OCI-LY7 (cell line): ENCODE data around the gene INTS1. TPM values are rescaled to one million over a fixed set of nuclear protein-coding genes. Genes with fewer than 3 reads are reported as not detected.

Experiments
- BruUV-seq: library from RNA; stranded (reverse); fragments of 400-500 nt; replicated peaks from 2 replicates; lab custom pipeline; 2021; lab: Mats Ljungman, UMichigan
- CTCF ChIA-PET: fragments of 300-600 bp; sonication (Branson Sonifier 250); formaldehyde crosslinking; loops from one replicate; lab custom pipeline; 2022; ENCODE audit warnings: antibody characterized with exemption; ENCODE audit not compliant: unreplicated experiment; lab: Charles Lee
- POLR2A ChIA-PET: fragments of 300-600 bp; sonication (Branson Sonifier 250); formaldehyde crosslinking; loops from one replicate; lab custom pipeline; 2022; ENCODE audit warnings: antibody characterized with exemption; lab: Charles Lee
- DNase-seq: peaks from one replicate; pipeline ENCODE4 v3.0.0-alpha.2; 2015; ENCODE audit warnings: low spot score
- H2AFZ ChIP-seq: fragments of 200-600 bp; sonication (generic), shearing (Covaris generic); 2 replicates; pipeline ENCODE4 v1.6.1; 2014; ENCODE audit warnings: mild to moderate bottlenecking, antibody characterized with exemption, low read length, moderate library complexity
- H3K27ac ChIP-seq: fragments of 200-600 bp; sonication (generic); 2 replicates; pipeline ENCODE4 v1.5.1; 2014; ENCODE audit warnings: mixed run types, low read depth, mild to moderate bottlenecking, moderate library complexity, low read length, inconsistent platforms; ENCODE audit not compliant: poor library complexity, severe bottlenecking
- H3K36me3 ChIP-seq: fragments of 200-600 bp; sonication (generic); 2 replicates; pipeline ENCODE4 v1.6.1; 2014; ENCODE audit warnings: mild to moderate bottlenecking, antibody characterized with exemption, low read length, moderate library complexity, mixed read lengths; ENCODE audit not compliant: insufficient read depth
- H3K4me1 ChIP-seq: fragments of 200-600 bp; sonication (generic); 2 replicates; pipeline ENCODE4 v1.5.1; 2014; ENCODE audit warnings: mild to moderate bottlenecking, low read length; ENCODE audit not compliant: insufficient read depth, poor library complexity, severe bottlenecking
- H3K4me2 ChIP-seq: fragments of 200-600 bp; sonication (generic); 2 replicates; pipeline ENCODE4 v1.6.1; 2014; ENCODE audit warnings: mild to moderate bottlenecking, low read length
- H3K4me3 ChIP-seq: fragments of 200-600 bp; sonication (generic); 2 replicates; pipeline ENCODE4 v1.5.1; 2014; ENCODE audit warnings: mild to moderate bottlenecking, low read depth, low read length; ENCODE audit not compliant: poor library complexity, severe bottlenecking
- H3K79me2 ChIP-seq: fragments of 200-600 bp; sonication (generic); 2 replicates; pipeline ENCODE4 v1.6.1; 2016; ENCODE audit warnings: low read depth, mild to moderate bottlenecking, low read length, moderate library complexity, mixed read lengths; ENCODE audit not compliant: insufficient read depth
- H3K9me2 ChIP-seq: fragments of 200-600 bp; sonication (generic); 2 replicates; pipeline ENCODE4 v1.6.1; 2016; ENCODE audit warnings: mild to moderate bottlenecking, low read length, mixed read lengths; ENCODE audit not compliant: insufficient read depth
- H3K9me3 ChIP-seq: fragments of 200-600 bp; sonication (generic); 2 replicates; pipeline ENCODE4 v1.6.1; 2014; ENCODE audit warnings: mild to moderate bottlenecking, mixed run types, low read length, mixed read lengths
- H4K20me1 ChIP-seq: fragments of 200-600 bp; sonication (generic); 2 replicates; pipeline ENCODE4 v1.6.1; 2014; ENCODE audit warnings: mild to moderate bottlenecking, antibody characterized with exemption, low read length, moderate library complexity, mixed read lengths; ENCODE audit not compliant: insufficient read depth
- EZH2phosphoT487 ChIP-seq: fragments of 200-600 bp; sonication (generic); IDR thresholded peaks from 2 replicates; pipeline ENCODE4 v1.6.1; 2018; ENCODE audit warnings: low read depth, borderline replicate concordance, mild to moderate bottlenecking, mixed run types, antibody characterized with exemption, low read length, moderate library complexity, mixed read lengths
- intact Hi-C: fragments of 100-400 bp; cut with micrococcal nuclease; formaldehyde crosslinking; loops from one replicate; pipeline ENCODE4 v1.10.0; 2022; ENCODE audit not compliant: unreplicated experiment
- total RNA-seq, 2 experiments: library from RNA; depleted of rRNA in 1 of 2; stranded (reverse); fragments of >200 nt in 1 of 2; shearing (Covaris generic) in 1 of 2; gene quantifications; 2 replicates each; pipeline ENCODE4 v1.2.3, GENCODE V29; 2014 to 2022
- TF ChIP-seq, protein P1 (sequence below): fragments of 200-600 bp; sonication (generic); conservative IDR thresholded peaks from 2 replicates; pipeline ENCODE4 v1.5.1; 2014; ENCODE audit warnings: mild to moderate bottlenecking, antibody characterized with exemption, low read length, moderate library complexity, mixed read lengths

INTS1 gene
- total RNA-seq, 2 experiments from 2014 or later = 83.6 to 188 TPM

DNA sequence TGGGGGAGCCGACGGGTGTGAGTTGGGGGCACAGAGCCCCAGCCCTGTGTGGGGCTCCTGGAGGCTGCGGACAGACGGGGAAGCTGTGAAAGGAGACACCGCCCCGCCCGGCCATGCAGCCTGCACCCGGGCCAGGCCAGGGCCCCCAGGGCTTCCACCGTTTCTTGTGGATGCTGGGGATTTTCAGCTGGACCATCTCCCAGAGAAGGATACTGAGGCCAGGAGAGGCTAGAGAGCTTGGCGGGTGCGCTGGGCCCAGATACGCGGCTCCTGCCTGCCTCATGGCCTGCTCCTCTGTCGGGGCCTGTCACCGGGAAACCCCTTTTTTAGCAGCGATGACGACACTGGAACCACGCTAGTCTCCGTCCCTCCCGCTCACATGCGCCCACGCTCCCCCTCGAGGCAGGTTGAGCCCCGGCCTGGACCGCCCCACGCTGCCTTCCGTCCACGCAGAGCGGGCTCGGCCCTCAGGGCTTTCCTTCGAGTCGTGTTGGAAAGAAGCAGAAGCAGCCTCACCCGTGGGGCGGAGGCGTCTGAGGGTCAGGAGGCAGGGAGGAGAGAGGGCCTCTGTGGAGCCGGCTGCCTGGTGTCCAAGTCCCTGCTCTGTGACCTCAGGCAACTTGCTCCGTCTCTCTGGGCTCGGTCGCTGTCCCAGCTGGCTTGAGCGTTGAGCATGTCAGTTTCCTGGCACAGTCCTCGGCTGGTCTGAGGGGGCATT is 40.1 kb upstream of the INTS1 start:
- Histone ChIP-seq H3K79me2 (no peaks in the 10 kb centered on the region), H3K27ac (no peak overlapping the region), H2AFZ (no peak overlapping the region), H3K4me3 (no peak overlapping the region), H3K9me3 (no peaks in the 10 kb centered on the region), H4K20me1 (no peaks in the 10 kb centered on the region), H3K4me2 (no peak overlapping the region), H3K9me2 (no peaks in the 10 kb centered on the region), H3K36me3 (peaks cover 43% of the 10 kb centered on the region), H3K4me1 (no peaks in the 10 kb centered on the region)
- no peak for DNase-seq
- no TSS peak for BruUV-seq
- ChIA-PET POLR2A (no interaction called here), CTCF (no interaction called here)
- TF ChIP-seq EZH2phosphoT487 = no peak
- TF ChIP-seq, protein P1, sequence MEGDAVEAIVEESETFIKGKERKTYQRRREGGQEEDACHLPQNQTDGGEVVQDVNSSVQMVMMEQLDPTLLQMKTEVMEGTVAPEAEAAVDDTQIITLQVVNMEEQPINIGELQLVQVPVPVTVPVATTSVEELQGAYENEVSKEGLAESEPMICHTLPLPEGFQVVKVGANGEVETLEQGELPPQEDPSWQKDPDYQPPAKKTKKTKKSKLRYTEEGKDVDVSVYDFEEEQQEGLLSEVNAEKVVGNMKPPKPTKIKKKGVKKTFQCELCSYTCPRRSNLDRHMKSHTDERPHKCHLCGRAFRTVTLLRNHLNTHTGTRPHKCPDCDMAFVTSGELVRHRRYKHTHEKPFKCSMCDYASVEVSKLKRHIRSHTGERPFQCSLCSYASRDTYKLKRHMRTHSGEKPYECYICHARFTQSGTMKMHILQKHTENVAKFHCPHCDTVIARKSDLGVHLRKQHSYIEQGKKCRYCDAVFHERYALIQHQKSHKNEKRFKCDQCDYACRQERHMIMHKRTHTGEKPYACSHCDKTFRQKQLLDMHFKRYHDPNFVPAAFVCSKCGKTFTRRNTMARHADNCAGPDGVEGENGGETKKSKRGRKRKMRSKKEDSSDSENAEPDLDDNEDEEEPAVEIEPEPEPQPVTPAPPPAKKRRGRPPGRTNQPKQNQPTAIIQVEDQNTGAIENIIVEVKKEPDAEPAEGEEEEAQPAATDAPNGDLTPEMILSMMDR = no peak
- intact Hi-C loops = no loop called here

DNA sequence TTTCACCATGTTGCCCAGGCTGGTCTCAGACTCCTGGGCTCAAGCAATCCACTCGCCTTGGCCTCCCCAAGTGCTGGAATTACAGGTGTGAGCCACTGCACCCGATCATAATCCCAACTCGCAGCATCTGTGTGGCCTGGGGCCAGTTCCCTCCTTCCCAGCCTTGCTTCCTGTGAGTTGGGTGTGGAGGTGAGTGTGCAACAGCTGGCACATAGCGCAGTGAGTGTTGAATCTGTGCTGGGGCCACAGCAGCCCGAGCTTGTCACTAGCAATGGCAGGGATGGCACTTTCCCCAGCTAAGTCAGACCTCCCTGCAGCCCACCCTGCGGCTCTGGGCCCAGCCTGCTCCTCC is 39.6 kb upstream of the INTS1 start:
- no peak overlapping the region for H3K4me3 ChIP-seq
- H3K9me2 ChIP-seq = no peaks in the 10 kb centered on the region
- H3K27ac ChIP-seq = no peak overlapping the region
- no peak overlapping the region for H2AFZ ChIP-seq
- H3K4me1 ChIP-seq = no peaks in the 10 kb centered on the region
- no peak overlapping the region for H3K4me2 ChIP-seq
- no peak for DNase-seq
- ChIA-PET CTCF (no interaction called here), POLR2A (no interaction called here)
- no peaks in the 10 kb centered on the region for H3K79me2 ChIP-seq
- BruUV-seq = no TSS peak
- intact Hi-C loops = no loop called here
- no peaks in the 10 kb centered on the region for H4K20me1 ChIP-seq
- TF ChIP-seq EZH2phosphoT487 = no peak
- TF ChIP-seq, protein P1 = no peak
- H3K9me3 ChIP-seq = no peaks in the 10 kb centered on the region
- peaks cover 48% of the 10 kb centered on the region for H3K36me3 ChIP-seq
